Measurements from ENCODE around the gene SRGAP2C. TPM values are rescaled to one million over a fixed set of nuclear protein-coding genes. Genes with fewer than 3 reads are reported as not detected.
"Not testable (repeated sequence)": the region's sequence is repeated elsewhere in the genome, so short reads cannot be mapped to it uniquely, and the experiment has no call there.

SRGAP2C gene
- 6.8 TPM for polyA plus RNA-seq (2012; ENCODE audit: insufficient read depth, insufficient read length, low read depth)

- peak; percentile 93 for DNase-seq
- H3K27me3 ChIP-seq, H3K9me3 ChIP-seq, H3K36me3 ChIP-seq, H3K4me1 ChIP-seq: not testable (repeated sequence)
- peak within 1 kb of the TSS; percentile 55 for H3K4me3 ChIP-seq (ENCODE audit: low read depth, low read length)
These were observed at the start of gene SRGAP2C, which contains the start of gene FAM72B for GRCh38 chr1:121184290-121185127. SRGAP2C (plus strand) TSS chr1:121184975; CDS start chr1:121187447, 2,472 bp downstream. FAM72B (minus strand) TSS chr1:121184340; CDS start chr1:121183489, 851 bp downstream.

GRCh38 chr1:121140393-121140792, 44.4 kb upstream of the SRGAP2C start:
- H3K27me3 ChIP-seq; H3K36me3 ChIP-seq; H3K4me1 ChIP-seq; H3K4me3 ChIP-seq (ENCODE audit: low read depth, low read length); H3K9me3 ChIP-seq; DNase-seq: not testable (repeated sequence)

GRCh38 chr1:121148489-121149190, 36.1 kb upstream of the SRGAP2C start:
- not testable (repeated sequence) for H3K4me1 ChIP-seq; H3K9me3 ChIP-seq; H3K27me3 ChIP-seq; H3K36me3 ChIP-seq; DNase-seq; H3K4me3 ChIP-seq (ENCODE audit: low read depth, low read length)

GRCh38 chr1:121151294-121151693, 33.5 kb upstream of the SRGAP2C start:
- DNase-seq; H3K4me3 ChIP-seq (ENCODE audit: low read depth, low read length); H3K36me3 ChIP-seq; H3K4me1 ChIP-seq; H3K9me3 ChIP-seq; H3K27me3 ChIP-seq: not testable (repeated sequence)

- not testable (repeated sequence) for H3K9me3 ChIP-seq; H3K4me3 ChIP-seq (ENCODE audit: low read depth, low read length); H3K4me1 ChIP-seq; H3K27me3 ChIP-seq; H3K36me3 ChIP-seq; DNase-seq
These were observed 32.0 kb upstream of the SRGAP2C start for GRCh38 chr1:121152788-121153187.

- not testable (repeated sequence) for H3K9me3 ChIP-seq; H3K4me3 ChIP-seq (ENCODE audit: low read depth, low read length); H3K4me1 ChIP-seq; H3K36me3 ChIP-seq; DNase-seq; H3K27me3 ChIP-seq
These were observed 30.0 kb upstream of the SRGAP2C start for GRCh38 chr1:121154811-121155210.

GRCh38 chr1:121155671-121156358, 29.0 kb upstream of the SRGAP2C start:
- H3K36me3 ChIP-seq; DNase-seq; H3K27me3 ChIP-seq; H3K9me3 ChIP-seq; H3K4me3 ChIP-seq (ENCODE audit: low read depth, low read length); H3K4me1 ChIP-seq: not testable (repeated sequence)
- TF ChIP-seq CTCF (IDR thresholded peaks at IDR 0.05; ENCODE audit: low read depth, low read length), result peak; percentile 18; the same call in 1 of the 2 replicates

GRCh38 chr1:121156958-121157603, 27.7 kb upstream of the SRGAP2C start:
- not testable (repeated sequence) for DNase-seq; H3K27me3 ChIP-seq; H3K4me3 ChIP-seq (ENCODE audit: low read depth, low read length); H3K4me1 ChIP-seq; H3K36me3 ChIP-seq; H3K9me3 ChIP-seq

GRCh38 chr1:121157609-121158008, 27.2 kb upstream of the SRGAP2C start:
- not testable (repeated sequence) for H3K9me3 ChIP-seq; DNase-seq; H3K4me3 ChIP-seq (ENCODE audit: low read depth, low read length); H3K36me3 ChIP-seq; H3K4me1 ChIP-seq; H3K27me3 ChIP-seq

GRCh38 chr1:121160118-121160517, 24.7 kb upstream of the SRGAP2C start:
- not testable (repeated sequence) for H3K27me3 ChIP-seq; DNase-seq; H3K36me3 ChIP-seq; H3K9me3 ChIP-seq; H3K4me3 ChIP-seq (ENCODE audit: low read depth, low read length); H3K4me1 ChIP-seq

GRCh38 chr1:121161199-121161901, 23.4 kb upstream of the SRGAP2C start:
- not testable (repeated sequence) for DNase-seq; H3K27me3 ChIP-seq; H3K36me3 ChIP-seq; H3K4me1 ChIP-seq; H3K4me3 ChIP-seq (ENCODE audit: low read depth, low read length); H3K9me3 ChIP-seq

GRCh38 chr1:121163850-121164757, 20.7 kb upstream of the SRGAP2C start:
- not testable (repeated sequence) for H3K4me1 ChIP-seq; H3K4me3 ChIP-seq (ENCODE audit: low read depth, low read length); H3K27me3 ChIP-seq; DNase-seq; H3K9me3 ChIP-seq; H3K36me3 ChIP-seq

- H3K4me3 ChIP-seq (ENCODE audit: low read depth, low read length); H3K9me3 ChIP-seq; H3K4me1 ChIP-seq; DNase-seq; H3K27me3 ChIP-seq; H3K36me3 ChIP-seq: not testable (repeated sequence)
These were observed 19.5 kb upstream of the SRGAP2C start for GRCh38 chr1:121165296-121165695.
